NK-92 (cell line): ENCODE results near the gene DIAPH2.

Source experiments
- DNase-seq: peaks from one replicate; lab custom pipeline; 2025; ENCODE audit not compliant: unreplicated experiment; lab: John Stamatoyannopoulos, UW

Gene DIAPH2

GRCh38 chrX:97629597-97629985, 944.9 kb downstream of the DIAPH2 start:
- no peak for DNase-seq

GRCh38 chrX:97633798-97634197, 949.2 kb downstream of the DIAPH2 start:
- no peak for DNase-seq

GRCh38 chrX:97636473-97637140, 952.0 kb downstream of the DIAPH2 start:
- DNase-seq, result no peak

- DNase-seq, result no peak
Measured at GRCh38 chrX:97637289-97637688, 952.6 kb downstream of the DIAPH2 start.

GRCh38 chrX:97638621-97639020, 954.0 kb downstream of the DIAPH2 start:
- no peak for DNase-seq

- DNase-seq, result no peak
Measured at GRCh38 chrX:97639526-97639925, 954.9 kb downstream of the DIAPH2 start.
